HT1080 (cell line): ENCODE measurements around the gene MOGAT2. TPM values are rescaled to one million over a fixed set of nuclear protein-coding genes. Genes with fewer than 3 reads are reported as not detected.
"Not testable (repeated sequence)": the region's sequence is repeated elsewhere in the genome, so short reads cannot be mapped to it uniquely, and the experiment has no call there.

Experiments
- DNase-seq: peaks from one replicate; pipeline ENCODE4 v3.0.0-alpha.2; 2015; ENCODE audit warnings: low read depth
- polyA plus RNA-seq, 2 experiments: library from polyadenylated mRNA; depleted of rRNA; stranded (reverse); fragments of >200 nt; gene quantifications; 2 replicates each; pipeline ENCODE4 v1.2.3, GENCODE V29; 2015
- total RNA-seq: library from RNA; depleted of rRNA; stranded (reverse); fragments of >200 nt; shearing (Covaris generic); gene quantifications from 2 replicates; pipeline ENCODE4 v1.2.3, GENCODE V29; 2014; rRNA removed

The MOGAT2 gene
- total RNA-seq = not detected in 2 replicates
- not detected in 2 replicates for polyA plus RNA-seq (2015; cell fraction: cytosol; rRNA removed)
- polyA plus RNA-seq (2015; cell fraction: nucleus; rRNA removed) = 0.08 TPM in 1 of 2 replicates, not detected in the other

DNA sequence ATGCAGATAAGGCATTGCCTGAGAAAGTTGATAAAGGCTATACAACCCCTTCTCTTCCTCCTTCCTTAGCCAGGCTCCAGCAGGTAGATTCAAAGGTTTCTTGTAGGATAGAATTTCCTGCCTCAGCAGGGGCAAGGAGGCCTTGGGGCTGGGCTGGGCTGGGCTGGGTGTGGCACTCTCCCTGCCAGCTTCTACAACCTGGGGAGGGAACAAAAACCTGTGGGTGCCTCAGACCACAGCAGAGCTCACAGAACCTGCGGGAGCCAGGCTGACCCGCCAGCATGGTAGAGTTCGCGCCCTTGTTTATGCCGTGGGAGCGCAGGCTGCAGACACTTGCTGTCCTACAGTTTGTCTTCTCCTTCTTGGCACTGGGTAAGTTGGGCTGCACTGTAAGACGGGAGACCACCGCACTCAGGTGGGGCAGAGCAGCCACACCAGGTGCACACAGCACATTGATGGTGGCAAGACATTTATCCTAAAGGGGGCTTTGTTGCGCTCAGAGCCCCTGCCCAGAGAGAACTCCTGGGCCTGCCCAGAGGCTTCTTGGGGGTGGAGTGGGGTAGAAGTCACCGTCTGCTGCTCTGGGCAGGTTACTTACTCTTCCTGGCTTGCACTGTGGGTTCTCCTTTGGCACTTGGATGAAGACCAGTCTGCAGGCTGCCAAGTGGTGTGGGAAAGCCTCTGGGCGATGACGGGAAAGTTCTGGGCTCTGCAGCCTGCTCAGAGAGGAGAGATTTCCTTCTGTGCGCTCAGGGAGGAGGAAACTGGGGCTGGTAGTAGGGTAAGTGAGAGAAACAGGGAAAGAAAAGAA, at the start of gene MOGAT2:
Gene MOGAT2, plus strand, starts transcription at position 231 of the 811 bp plus-strand sequence. Its CDS starts 51 bp downstream, at position 282.
- no peak for DNase-seq

DNA sequence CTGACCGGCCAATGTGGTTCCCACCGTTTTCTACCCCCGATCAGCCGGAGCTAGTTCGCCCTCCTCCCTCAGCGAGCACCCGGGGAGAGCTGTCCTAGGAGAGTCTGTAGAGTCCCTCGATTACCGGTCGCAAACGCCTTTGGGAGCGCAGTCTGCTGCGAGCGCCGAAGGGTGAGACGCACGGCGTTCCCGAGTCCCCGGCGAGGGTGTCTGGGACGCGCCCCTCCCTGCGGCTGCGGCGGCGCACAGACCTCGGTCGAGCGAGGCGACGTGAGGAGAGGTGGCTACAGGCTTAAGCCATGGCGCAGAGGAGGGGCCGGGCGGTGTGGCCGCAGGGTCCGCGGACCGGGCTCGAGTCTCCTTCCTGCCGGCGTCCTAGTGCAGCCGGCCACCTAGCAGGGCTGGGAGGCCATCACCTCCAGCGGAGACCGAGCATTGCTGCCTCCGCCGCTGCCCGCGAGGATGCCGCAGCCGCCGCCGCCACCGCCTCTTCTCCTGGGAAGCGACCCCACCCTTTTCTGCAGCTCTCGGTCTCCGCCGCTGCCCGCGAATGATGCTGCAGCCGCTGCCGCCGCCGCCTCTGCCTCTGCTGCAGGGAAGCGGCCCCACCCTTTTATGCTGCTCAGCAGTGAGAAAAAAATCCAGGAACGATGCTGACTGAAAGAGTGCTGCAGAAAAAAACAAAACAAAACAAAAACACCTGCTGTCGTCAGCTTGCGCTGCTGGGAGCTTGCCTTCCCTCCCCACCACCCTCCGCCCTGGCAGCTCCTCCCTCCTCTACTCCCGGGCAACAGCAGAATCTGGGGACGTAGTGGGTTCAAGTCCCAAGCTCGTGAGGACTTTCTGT, 49.0 kb upstream of the MOGAT2 start, which contains the start of gene MAP6:
Gene MAP6, minus strand, starts transcription at position 588 of the 847 bp plus-strand sequence. CDS start 669 bp downstream, outside the sequence.
- DNase-seq = no peak

DNA sequence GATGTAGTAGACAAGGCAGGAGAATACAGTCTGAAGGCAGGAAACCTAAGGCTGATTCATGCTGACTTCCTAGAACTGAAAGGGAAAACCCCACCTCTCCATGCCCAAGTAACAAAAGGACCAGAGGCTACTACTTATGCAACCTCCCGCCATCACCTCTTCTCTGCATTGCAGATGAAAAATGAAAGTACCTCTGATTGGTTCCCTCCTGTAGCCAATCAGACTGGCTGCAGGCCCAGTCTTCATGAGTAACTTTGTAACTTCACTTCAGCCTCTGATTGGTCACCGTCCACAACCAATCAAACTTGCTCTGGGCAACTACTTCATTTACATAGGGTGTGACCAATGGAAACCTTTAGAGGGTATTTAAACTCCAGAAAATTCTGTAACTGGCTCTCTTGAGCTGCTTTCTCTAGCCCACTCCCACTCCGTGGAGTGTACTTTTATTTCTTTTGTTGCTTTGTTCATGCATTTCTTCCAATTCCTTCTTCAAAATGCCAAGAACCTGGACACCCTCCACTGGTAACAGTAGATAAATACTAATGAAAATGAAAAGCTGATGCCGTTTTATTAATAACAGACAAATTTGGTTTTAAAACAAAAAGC, 43.6 kb upstream of the MOGAT2 start:
- DNase-seq = peak; percentile 87

DNA sequence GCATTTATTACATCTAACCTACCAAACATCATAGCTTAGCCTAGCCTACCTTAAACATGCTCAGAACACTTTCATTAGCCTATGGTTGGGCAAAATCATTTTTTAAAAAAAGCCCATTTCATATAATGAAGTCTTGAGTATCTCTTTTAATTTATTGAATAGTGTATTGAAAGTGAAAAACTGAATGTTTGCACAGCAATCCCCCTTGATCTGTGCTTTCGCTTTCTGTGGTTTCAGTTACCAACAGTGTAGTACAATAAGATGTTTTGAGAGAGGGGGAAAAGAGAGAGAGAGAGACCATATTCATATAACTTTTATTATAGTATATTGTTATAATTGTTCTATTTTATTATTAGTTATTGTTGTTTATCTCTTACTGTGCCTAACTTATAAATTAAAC, 40.4 kb upstream of the MOGAT2 start:
- no peak for DNase-seq

DNA sequence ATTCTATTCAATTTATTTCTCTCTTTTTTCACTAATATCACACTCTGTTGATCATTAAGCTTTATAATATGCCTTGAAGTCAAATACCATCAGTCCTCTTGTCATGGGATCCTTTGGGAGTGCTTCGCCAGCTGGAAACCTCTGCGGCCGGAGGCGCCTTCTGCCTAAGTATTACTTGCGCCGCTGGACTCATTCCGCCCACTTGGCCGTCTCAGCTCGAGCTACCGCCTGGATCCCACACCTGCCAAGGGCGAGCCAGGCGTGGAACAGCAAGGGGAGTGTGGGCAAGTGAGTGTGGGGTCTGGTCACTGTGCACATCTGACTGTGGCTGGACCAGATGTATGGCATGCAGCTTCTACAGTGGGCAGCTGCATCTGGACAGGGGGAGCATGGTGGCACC, 39.7 kb upstream of the MOGAT2 start:
- DNase-seq = no peak

DNA sequence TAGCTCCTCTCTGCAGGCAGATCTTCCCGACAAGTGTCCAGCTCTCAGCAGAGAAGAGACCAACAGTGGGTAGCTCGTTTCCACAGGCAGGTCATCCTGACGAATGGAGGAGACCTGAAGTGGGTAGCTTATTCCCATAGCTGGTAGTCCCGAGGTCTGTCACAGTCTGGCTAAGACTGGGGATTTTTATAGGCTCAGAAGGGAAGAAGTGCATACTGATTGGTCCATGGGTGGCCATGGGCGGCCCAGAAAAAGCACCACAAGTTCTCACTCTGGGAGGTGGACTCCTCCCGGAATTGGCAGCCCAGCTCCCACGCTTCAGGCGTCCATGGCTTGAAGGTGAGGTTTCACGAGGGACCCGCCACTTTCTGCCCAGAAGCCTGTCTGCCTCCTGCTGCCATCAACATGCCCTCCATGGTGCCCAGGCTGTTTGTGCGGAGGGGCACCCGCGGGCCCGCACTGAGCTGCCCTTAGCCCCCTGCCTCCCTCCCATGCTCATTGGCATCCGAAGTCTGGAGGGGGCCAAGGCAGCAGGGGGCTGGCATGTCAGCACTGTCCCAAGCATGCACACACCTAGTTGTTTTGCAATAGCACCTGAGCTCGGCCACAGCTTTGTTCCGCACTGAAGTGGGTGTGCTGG, 38.9 kb upstream of the MOGAT2 start:
- DNase-seq = no peak

DNA sequence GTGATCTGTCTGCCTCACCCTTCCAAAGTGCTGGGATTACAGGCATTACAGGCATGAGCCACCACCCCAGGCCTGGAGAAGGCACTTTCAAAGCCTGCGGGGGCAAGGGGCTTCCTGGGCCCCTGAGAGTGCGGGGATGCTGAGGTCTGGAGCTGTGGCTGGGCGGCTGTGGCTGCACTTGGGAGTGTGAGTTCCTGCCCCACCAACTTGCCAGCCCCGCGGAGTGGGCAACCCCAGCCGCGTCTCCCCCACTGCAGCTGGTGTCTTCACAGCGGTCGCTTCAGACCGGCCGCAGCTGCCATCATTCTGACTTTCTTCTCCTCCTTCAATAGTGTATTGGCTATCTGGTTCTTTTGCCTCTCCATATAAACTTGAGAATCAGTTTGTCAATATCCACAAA, 38.1 kb upstream of the MOGAT2 start:
- no peak for DNase-seq

DNA sequence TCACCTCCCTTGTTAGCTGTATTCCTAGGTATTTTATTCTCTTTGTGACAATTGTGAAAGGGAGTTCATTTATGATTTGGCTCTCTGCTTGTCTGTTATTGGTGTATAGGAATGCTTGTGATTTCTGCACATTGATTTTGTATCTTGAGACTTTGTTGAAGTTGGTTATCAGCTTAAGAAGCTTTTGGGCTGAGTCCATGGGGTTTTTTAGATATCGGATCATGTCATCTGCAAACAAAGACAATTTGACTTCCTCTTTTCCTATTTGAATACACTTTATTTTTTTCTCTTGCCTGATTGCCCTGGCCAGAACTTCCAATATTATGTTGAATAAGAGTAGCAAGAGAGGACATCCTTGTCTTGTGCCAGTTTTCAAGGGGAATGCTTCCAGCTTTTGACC, 33.8 kb upstream of the MOGAT2 start:
- DNase-seq = not testable (repeated sequence)

DNA sequence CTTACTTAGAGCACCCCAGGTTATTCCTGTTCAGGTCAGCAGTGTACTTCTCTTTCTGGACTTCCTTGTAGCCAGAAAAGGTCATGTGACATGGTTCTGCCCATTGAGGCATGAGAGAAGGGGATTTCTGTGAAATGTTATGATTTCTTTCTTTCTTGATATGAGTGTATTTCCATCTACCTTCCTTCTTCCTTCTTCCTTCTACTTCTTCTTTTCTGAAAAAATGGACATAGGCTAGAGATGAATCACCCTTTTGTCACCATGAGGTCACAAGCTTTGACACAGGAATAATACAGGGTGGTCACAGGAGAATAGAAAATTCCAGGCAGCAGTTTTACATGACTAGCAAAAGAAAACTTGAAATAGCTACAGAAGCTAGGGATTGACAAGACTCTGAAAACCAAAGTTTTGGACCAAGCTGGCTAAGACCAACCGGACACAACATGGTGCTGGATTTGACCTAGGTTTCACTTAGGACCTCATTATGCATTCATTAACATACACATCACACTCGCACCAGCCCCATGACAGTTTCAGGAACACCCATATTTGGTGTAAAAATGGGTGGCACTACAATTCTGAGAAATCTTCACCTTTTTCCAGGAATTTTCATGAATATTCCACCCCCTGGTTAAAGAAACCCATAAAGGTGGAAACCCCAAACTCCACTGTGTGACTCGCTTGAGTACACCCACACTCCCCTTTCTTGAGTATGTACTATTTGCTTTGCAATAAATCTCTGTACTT, 27.6 kb upstream of the MOGAT2 start:
- DNase-seq = peak; percentile 46

DNA sequence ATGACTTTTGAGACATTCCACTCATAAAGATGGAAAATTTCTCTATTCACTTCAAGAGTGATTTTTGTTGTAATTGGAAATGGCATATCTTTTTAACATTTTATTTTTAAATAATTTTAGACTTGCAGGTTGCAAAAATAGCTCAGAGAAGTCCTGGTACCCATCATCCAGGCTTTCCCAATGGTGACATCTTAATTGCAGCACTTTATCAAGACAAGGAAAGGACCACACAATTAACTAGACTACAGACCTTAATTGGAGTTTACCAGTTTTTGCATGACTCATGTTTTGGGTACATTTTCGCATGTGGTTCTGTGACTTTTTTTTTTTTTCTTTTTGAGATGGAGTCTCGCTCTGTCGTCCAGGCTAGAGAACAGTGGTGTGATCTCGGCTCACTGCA, 25.8 kb upstream of the MOGAT2 start:
- no peak for DNase-seq

DNA sequence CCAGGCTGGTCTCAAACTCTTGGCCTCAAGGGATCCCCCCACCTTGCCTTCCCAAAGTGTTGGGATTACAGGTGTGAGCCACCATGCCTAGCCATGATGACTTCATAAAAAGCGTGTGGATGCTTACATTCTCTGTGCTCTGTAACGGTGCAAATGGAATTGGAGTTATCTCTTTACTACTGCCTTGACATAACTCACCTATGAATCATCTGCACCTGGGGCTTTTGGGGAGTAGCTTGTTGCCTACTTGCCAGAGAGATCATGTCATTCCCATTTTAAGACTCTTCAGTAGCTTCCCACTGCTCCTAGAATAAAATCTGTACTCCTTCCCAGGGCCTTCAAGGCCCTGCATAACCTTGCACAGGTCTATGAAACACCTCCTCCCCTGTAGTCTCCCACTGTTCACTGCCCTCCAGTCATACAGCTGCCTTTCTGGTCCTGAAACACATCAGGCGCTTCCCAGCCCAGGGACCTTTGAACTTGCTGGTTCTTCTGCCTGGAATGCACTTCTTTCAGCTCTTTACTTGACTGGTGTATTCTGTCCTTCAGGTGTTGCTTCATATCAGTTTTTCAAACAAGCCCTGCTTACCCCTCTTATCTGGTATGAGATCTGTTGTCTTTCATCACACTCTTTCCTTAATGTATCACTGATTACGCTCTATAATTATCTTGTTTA, 19.6 kb upstream of the MOGAT2 start:
- DNase-seq = peak; percentile 4

DNA sequence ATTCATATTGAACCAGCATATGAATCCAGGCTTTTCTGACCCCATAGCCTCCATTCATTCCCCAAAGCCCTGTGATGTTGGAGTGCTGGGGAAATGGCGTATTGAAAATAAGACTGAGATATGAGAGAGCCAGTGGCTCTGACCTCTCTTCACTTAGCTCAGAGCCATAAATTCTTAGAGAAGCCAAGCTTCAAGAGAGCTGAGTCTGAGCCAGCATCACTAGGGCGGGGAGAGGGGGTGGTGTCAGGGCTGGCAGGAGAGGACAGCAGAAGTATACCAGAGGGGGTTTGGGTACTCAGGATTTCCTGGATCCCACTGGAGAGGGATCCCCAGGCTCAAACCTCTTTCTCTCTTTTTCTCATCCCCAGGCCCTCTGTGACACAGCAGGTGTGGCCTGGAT, 16.7 kb upstream of the MOGAT2 start:
- no peak for DNase-seq

DNA sequence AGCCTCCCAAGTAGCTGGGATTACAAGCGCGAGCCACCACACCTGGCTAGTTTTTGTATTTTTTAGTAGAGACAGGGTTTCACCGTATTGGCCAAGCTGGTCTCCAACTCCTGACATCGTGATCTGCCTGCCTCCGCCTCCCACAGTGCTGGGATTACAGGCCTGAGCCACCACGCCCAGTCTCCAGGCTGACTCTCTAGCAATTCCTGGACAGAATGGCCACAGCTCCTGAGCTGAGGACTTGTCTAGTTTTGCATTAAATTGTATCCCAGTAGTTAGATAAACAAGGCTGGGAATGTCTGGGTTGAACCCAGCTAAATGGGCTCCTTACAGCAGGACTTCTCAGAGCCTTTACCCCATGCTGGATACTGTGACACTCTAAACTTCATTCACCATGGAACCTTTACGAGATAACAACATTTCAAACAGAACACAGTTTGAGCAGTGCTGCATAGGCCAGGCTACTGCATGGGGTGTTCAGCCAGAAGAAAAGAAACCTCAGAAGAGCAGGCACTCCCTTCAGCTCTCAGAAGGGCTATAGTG, 13.9 kb upstream of the MOGAT2 start:
- DNase-seq = no peak

DNA sequence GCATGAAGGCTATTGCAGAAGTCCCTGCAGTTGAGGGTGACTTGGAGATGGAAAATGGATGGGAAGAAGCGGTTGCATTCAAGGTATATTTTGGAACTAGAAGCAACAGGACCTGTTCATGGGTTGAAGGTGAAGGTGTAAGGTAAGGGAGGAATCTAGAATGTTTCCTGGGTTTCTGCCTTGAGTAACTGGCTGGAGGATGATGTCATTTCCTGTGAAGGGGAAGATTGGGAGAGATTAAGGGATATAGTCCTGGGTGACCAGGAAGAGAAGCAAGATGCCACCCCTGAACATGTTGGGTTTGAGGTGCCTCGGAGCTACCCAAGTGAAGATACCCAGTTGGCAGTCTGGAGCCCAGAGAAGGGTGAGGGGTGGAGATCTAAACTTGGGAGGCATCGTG, 12.1 kb upstream of the MOGAT2 start:
- no peak for DNase-seq

DNA sequence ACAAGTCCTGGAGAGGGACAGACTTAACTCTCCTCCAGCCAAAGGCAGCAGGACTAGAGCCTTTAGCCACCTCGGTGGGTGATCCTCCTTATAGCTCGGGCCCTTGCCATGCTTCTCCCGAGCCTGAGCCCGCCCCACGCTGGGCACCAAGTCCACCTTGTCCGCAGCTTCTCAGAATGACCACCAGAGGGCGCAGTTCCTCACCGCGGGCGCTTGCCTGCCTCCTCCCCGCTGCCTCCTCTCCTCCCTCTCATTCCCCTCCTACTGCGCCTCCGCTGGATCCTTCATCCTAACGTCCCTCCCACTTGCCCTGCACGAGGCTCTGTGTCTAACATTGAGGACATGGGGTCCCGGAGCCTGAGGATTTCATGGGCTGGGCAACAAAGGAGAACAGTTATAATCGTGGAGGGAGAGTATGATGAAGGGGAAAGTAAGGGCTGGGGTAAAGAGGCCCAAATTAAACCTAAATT, 11.3 kb upstream of the MOGAT2 start:
- DNase-seq = peak; percentile 79

DNA sequence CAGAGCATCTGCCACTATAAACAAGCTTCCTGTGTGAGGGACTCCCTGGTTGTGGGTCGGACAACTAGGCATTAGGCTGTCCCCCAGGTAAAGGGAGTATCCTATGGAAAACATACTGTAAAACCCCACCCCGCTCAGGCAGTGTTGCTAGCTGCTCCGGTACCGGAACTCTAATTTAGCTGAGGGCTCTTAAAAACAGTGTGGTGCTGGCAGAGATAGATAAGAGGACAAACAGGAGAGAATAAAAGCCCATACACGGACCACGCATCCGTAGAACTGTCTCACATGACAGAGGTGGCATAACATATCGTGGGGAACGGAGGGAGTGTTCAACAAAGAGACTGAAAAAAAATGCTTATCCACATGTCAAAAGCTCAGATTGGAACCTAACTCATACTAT, 3.4 kb upstream of the MOGAT2 start:
- no peak for DNase-seq

DNA sequence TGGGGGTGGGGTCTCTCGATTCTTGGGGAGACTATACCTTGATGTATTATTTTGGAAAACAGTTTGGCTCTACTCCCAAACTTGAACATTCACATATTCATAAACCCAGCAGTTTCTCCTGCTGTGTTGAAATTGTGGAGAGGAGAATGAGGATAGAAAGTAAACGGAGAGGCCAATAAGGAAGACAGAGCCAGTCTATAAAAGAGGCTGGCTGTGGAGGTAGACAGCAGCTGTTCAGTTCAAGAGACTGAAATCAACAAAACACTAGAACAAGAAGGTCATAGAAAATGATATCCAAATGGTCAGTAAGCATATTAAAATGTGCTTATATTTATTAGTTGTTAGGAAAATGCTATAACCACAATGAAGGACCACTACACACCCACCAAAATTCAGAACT, 1.9 kb upstream of the MOGAT2 start:
- no peak for DNase-seq

DNA sequence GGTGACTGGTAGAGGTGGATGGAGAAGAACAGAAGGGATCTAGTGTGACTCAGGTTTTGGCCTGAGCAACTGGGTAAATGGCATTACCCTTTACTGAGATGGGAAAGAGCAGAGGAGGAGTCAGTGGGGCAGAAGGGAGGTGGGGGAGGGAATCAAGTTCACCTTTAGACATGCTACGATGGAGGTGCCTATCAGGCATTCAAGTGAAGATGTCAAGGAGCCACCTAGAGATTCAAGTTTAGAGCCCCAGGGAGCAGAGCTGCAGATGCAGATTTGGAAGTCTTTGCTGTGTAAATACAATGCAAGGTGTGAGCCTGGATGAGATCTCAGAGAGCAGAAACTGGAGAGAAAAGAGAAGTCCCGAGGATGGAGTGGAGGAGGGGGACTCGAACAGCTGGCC, 979 bp upstream of the MOGAT2 start:
- no peak for DNase-seq
